GM21528 (cell line): ENCODE measurements around the gene CDK12.
A peak's percentile ranks its signal among the peaks of the same experiment; 100 is the strongest.
"Not testable (repeated sequence)": the region's sequence is repeated elsewhere in the genome, so short reads cannot be mapped to it uniquely, and the experiment has no call there.

Source experiments
- ATAC-seq: cut with Tn5 transposase; IDR thresholded peaks from one replicate; pipeline ENCODE4 v1.9.1; 2021; ENCODE audit warnings: mild to moderate bottlenecking, moderate library complexity; ENCODE audit not compliant: unreplicated experiment, low FRiP score

Gene CDK12

DNA sequence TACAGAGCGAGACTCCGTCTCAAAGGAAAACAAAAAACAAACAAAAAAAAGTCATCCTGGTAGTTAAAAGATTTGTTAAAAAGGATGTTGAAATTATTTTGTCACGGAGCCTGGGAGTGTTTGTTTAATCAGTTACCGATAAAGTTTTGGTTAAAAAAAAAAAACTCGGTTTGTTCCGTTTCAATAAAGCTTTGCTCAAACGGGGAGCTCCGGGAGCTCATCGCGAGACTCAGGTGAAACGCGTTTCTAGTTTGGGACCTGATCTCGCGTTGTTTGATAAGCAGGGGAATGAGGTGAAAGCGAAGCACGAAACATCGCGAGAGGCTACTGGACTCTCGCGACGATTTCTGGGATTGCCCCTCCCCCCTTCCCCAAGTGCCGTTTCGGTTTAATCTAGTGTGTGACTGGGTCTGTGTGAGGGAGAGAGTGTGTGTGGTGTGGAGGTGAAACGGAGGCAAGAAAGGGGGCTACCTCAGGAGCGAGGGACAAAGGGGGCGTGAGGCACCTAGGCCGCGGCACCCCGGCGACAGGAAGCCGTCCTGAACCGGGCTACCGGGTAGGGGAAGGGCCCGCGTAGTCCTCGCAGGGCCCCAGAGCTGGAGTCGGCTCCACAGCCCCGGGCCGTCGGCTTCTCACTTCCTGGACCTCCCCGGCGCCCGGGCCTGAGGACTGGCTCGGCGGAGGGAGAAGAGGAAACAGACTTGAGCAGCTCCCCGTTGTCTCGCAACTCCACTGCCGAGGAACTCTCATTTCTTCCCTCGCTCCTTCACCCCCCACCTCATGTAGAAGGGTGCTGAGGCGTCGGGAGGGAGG, at the start of gene CDK12:
TSS of gene CDK12 (plus strand) at position 374 of the 813 bp plus-strand sequence. CDS start 586 bp downstream, outside the sequence.
- ATAC-seq = peak; percentile 73

DNA sequence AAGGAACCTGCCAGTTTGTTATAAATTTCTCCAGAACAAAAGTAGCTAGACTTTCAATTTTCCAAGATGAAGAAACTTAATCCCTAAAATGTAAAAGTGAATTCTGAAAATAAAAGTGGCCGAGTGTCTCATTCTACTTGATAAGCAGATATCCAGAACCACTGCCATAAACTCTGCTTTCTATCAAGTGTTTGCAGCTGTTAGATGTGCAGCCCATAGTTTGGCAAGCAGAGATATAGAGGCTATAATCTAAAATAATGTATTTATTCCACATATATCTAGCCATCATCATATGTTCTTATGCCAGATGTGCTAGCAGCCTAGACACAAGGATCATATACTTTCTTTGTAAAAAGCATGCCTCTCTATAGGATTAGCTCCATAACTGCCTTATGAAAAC, 45.1 kb upstream of the CDK12 start:
- ATAC-seq = no peak

GRCh38 chr17:39429600-39429999, 31.7 kb upstream of the CDK12 start:
- no peak for ATAC-seq

- ATAC-seq = not testable (repeated sequence)
Measured at GRCh38 chr17:39439868-39440267, 21.4 kb upstream of the CDK12 start.

GRCh38 chr17:39443326-39443725, 18.0 kb upstream of the CDK12 start:
- no peak for ATAC-seq

DNA sequence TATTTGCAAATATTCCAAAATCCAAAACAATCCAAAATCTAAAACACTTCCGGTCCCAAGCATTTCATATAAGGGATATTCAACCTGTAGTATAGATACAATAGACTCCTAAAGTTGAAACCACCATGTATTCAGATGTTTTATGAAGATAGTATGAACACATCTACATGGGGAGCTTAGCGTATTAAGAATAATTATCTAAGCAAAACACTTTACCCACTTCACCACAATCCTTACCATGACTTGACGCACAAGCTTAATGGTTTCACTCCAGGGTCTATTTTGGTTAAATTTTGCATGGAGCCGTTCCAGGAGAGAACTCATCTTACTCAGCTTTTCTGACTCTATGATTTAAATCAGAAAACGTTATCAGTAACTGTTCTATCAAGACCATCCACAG, 13.7 kb upstream of the CDK12 start:
- no peak for ATAC-seq

DNA sequence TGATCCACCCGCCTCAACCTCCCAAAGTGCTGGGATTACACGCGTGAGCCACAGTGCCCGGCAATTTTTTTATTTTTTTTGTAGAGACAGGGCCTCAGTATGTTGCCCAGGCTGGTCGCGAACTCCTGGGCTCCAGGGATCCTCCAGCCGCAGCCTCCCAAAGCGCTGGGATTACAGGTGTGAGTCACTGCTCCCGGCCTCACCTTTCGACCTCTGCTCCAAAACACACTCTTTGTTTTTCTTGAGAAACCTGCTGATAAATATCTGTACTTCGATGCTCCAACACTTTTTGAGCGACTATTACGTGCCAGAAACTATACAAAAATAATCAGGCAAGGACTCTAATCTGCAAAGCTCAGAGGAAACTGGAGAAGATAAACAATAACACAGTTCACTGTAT, 11.2 kb upstream of the CDK12 start:
- ATAC-seq = no peak

DNA sequence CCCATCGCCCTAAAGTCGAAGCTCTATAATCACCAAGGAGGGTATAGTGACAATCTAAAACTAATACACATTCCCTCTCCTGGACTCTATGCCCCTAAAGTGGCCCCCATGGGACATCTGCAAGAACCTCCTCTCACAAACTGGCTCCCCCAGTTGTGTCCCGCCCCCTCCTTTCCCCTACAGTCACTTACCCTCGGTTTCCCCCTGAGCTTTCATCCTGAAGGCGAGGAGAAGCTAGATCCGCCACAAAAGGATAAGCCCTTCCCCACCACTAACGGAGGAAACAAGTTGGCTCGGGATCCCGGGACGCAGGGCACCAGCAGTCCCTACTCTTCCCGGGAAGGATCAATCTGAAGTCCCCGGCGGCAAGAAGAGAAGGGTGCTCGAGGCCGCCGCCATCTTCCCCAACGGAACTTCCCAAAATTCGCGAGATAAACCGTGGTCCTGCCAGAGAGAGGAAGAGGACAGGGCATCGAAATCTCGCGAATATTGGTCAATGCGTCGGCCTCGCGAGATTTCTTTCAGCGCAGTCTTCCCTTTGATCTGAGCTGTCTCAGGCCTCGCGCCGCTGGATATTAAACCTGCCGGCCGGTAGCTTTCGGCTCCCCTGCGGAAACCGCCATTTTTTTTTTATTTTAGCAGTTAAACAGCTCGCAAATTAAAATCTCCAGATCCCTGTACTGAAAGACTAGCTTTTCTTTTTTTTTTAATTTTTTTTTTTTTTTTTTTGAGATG, 10.3 kb upstream of the CDK12 start, which contains the start of gene MED1:
TSS of gene MED1 (minus strand) at position 417 of the 735 bp plus-strand sequence. CDS start at position 216, 201 bp downstream.
- ATAC-seq = peak; percentile 84

GRCh38 chr17:39455919-39456318, 5.4 kb upstream of the CDK12 start:
- ATAC-seq = no peak

GRCh38 chr17:39461926-39462569, 762 bp downstream of the CDK12 start:
- peak; percentile 11 for ATAC-seq

DNA sequence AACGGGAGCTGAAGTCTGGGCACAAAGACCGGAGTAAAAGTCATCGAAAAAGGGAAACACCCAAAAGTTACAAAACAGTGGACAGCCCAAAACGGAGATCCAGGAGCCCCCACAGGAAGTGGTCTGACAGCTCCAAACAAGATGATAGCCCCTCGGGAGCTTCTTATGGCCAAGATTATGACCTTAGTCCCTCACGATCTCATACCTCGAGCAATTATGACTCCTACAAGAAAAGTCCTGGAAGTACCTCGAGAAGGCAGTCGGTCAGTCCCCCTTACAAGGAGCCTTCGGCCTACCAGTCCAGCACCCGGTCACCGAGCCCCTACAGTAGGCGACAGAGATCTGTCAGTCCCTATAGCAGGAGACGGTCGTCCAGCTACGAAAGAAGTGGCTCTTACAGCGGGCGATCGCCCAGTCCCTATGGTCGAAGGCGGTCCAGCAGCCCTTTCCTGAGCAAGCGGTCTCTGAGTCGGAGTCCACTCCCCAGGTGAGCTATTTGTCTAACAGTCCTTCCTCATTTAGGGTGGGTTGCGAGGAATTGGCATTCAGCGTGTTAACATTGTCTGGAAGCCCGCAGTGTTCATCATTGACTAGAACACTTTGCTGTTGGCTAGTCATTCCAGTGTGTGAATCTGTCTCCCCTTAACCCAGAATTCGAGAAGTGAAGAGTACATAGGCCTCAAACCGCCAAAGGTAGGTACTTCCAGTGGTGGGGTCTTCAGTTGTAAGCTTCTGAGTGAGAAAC, 1.5 kb downstream of the CDK12 start:
- no peak for ATAC-seq

GRCh38 chr17:39464639-39465181, 3.4 kb downstream of the CDK12 start:
- ATAC-seq = not testable (repeated sequence)

- ATAC-seq = not testable (repeated sequence)
Measured at GRCh38 chr17:39468610-39469009, 7.3 kb downstream of the CDK12 start.

DNA sequence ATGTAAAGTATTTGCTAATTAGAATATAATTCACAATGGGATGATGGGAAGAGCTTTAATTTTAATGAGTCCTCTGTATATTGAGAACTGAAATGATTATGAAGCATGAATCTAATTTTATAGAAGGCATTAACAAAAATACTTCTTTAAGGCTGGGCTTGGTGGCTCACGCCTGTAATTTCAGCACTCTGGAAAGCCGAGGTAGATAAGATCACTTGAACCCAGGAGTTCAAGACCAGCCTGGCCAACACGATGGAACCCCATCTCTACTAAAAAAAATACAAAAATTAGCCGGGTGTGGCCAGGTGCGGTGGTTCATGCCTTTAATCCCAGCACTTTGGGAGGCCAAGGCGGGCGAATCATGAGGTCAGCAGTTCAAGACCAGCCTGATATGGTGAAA, 12.0 kb downstream of the CDK12 start:
- no peak for ATAC-seq

DNA sequence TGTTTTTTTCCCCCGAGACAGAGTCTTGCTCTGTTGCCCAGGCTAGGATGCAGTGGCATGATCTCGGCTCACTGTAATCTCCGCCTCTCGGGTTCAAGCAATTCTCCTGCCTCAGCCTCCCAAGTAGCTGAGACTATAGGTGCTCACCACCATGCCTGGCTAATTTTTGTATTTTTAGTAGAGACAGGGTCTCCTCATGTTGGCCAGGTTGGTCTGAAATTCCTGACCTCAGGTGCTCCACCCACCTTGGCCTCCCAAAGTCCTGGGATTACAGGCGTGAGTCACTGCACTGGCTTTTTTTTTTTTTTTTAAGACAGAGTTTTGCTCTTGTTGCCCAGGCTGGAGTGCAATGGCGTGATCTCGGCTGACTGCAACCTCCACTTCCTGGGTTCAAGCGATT, 18.3 kb downstream of the CDK12 start:
- not testable (repeated sequence) for ATAC-seq

- no peak for ATAC-seq
Measured at GRCh38 chr17:39483506-39483905, 22.2 kb downstream of the CDK12 start.

DNA sequence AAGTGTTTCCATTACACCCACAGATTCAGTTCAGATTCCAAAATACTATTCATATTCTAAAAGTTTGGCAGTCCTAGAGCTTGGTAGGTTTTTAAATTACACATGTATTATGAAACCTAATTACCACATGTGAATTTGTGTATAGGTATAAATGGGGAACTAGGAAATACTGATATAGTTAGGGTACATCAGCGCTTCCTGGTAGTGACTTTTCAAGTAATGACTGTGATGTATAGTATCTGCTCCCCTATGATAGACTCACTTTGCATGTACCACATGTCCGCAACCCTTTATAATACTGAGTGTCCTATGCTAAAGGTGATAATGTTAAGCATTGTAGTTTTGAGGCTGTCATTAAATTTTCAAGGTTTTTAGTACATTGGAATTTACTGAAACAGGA, 22.9 kb downstream of the CDK12 start:
- no peak for ATAC-seq

- ATAC-seq = no peak
Measured at GRCh38 chr17:39485555-39485954, 24.3 kb downstream of the CDK12 start.

DNA sequence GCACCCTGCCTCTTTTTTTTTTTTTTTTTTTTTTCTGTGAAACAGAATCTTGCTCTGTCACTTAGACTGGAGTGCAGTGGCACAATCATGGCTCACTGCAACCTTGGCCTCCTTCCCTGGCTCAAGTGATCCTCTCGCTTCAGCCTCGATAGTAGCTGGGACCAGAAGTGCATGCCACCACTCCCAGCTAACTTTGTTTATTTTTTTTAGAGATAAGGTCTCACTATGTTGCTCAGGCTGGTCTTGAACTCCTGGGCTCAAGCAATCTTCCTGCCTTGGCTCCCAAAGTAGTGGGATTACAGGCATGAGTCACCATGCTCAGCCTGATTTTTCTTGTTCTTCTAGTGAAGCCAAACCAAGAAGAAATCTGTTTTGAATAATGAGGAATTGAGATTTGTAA, 25.0 kb downstream of the CDK12 start:
- ATAC-seq = no peak

- not testable (repeated sequence) for ATAC-seq
Measured at GRCh38 chr17:39487490-39487889, 26.2 kb downstream of the CDK12 start.
